Retinal pigment epithelial cell (primary cell): ENCODE results near the gene MTHFS.

Experiments
- DNase-seq: peaks from one replicate; pipeline ENCODE4 v3.0.0-alpha.2; 2010; ENCODE audit warnings: low read depth
- H3K4me3 ChIP-seq: 2 replicates; pipeline ENCODE4 v1.5.1; 2011; ENCODE audit warnings: mild to moderate bottlenecking, low read length, control low read depth, moderate library complexity
- CTCF ChIP-seq: conservative IDR thresholded peaks from 2 replicates; pipeline ENCODE4 v1.5.1; 2011; ENCODE audit warnings: low read depth, low read length, control low read depth, inconsistent platforms

The MTHFS gene

GRCh38 chr15:79868554-79868953 is 28.3 kb downstream of the MTHFS start:
- H3K4me3 ChIP-seq = no peak overlapping the region
- TF ChIP-seq CTCF = no peak

DNA sequence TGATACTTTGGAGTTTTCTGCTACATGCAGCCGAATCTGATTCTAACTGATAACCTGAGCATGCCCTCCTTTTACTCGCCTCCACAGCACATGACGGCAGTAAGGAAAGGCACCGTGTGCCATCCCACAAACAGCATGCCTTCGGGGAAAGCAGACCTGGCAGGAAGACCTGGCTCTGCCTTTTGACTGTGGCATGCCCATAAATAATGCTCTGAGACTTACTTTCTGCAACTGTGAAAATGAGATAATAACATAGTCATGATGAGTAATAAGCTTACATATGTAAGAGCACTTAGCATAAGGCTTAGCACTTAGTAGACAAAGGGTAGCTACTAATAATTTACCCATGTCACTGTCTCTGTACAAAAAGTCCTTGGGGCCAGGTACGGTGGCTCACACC is 32.9 kb downstream of the MTHFS start:
- no peak for DNase-seq
- no peak for TF ChIP-seq CTCF
- no peak overlapping the region for H3K4me3 ChIP-seq

More at GRCh38 chr15:79868554-79868953, 28.3 kb downstream of the MTHFS start:
- DNase-seq = no peak

- DNase-seq = no peak
- TF ChIP-seq CTCF = no peak
- no peak overlapping the region for H3K4me3 ChIP-seq
Observed at GRCh38 chr15:79862191-79862590, 34.6 kb downstream of the MTHFS start.

GRCh38 chr15:79860661-79861060 is 36.2 kb downstream of the MTHFS start:
- no peak for DNase-seq
- H3K4me3 ChIP-seq = no peak overlapping the region
- no peak for TF ChIP-seq CTCF

- H3K4me3 ChIP-seq = no peak overlapping the region
- TF ChIP-seq CTCF = peak; percentile 10
- DNase-seq = no peak
Observed at GRCh38 chr15:79858469-79858868, 38.3 kb downstream of the MTHFS start.

GRCh38 chr15:79853492-79854328 is 43.1 kb downstream of the MTHFS start:
- no peak overlapping the region for H3K4me3 ChIP-seq
- DNase-seq = peak; percentile 60
- TF ChIP-seq CTCF = peak; percentile 100

- H3K4me3 ChIP-seq = no peak overlapping the region
- DNase-seq = peak; percentile 9
- peak; percentile 88 for TF ChIP-seq CTCF
Observed at GRCh38 chr15:79849789-79850188, 47.0 kb downstream of the MTHFS start.
